ENCODE measurements around the gene INHBA. TPM values are rescaled to one million over a fixed set of nuclear protein-coding genes. Genes with fewer than 3 reads are reported as not detected.

INHBA gene
- total RNA-seq, 1 experiment from 2014 or later, result 1.7 TPM

DNA sequence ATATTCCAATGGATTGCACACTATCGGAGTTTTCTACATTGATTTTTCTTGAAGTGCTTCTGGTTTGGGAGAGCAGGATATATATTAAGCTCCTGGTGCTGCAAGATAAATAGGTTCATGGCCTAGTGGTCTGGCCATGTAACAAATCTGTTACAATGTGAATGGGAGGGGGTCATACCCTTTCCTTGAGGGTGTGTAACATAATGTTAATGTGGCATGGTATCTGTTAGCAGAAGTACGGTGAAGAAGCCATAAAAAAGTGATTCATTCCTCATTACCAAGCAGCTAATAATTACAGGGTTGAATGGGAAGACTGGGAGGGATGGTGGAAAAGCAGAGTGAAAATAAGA, 61.2 kb downstream of the INHBA start:
- no peak overlapping the region for H3K27ac Mint-ChIP-seq
- no peak overlapping the region for H2AK5ac ChIP-seq (ENCODE audit: insufficient read length, low read length)
- H2AFZ ChIP-seq (ENCODE audit: low read length), result no peak overlapping the region
- H4K20me1 ChIP-seq (ENCODE audit: control insufficient read depth, insufficient read depth, insufficient read length), result no peaks in the 10 kb centered on the region
- no peak overlapping the region for H3K27ac ChIP-seq (ENCODE audit: insufficient read length, low read depth, low read length)
- no peak overlapping the region for H4K5ac ChIP-seq (ENCODE audit: insufficient read length, low read depth, low read length)
- DNase-seq, result no peak
- H3K79me1 ChIP-seq (ENCODE audit: insufficient read depth, low read depth, low read length, poor library complexity, severe bottlenecking), result no peaks in the 10 kb centered on the region
- no peaks in the 10 kb centered on the region for H3K23me2 ChIP-seq (ENCODE audit: insufficient read length, low read depth, low read length, poor library complexity, severe bottlenecking)
- H3K27me3 Mint-ChIP-seq (ENCODE audit: low read depth), result no peaks in the 10 kb centered on the region
- H3K4me1 ChIP-seq (ENCODE audit: insufficient read depth, low read length), result no peaks in the 10 kb centered on the region; the same call in 1 of the 2 replicates
- no peak overlapping the region for H2BK12ac ChIP-seq (ENCODE audit: insufficient read length, low read depth, low read length)
- H3K18ac ChIP-seq (ENCODE audit: insufficient read length, low read depth, low read length), result no peak overlapping the region
- no peak overlapping the region for H4K91ac ChIP-seq (ENCODE audit: insufficient read length, low read depth, low read length)
- H3K4me1 Mint-ChIP-seq, result peaks cover 9 to 12% of the 10 kb centered on the region in 2 experiments
- H3K36me3 Mint-ChIP-seq (ENCODE audit: insufficient read depth in 1 of 3, low read depth in 3 of 3), result peaks cover 0 to 7% (median 3%) of the 10 kb centered on the region in 3 experiments; a peak in 3 of 7 replicates
- no peak overlapping the region for H3K14ac ChIP-seq (ENCODE audit: insufficient read depth, low read length)
- no peaks in the 10 kb centered on the region for H3K9me3 ChIP-seq (ENCODE audit: control insufficient read depth, low read depth, low read length)
- no peaks in the 10 kb centered on the region for H3K27me3 ChIP-seq (ENCODE audit: insufficient read depth, low read length)
- H3K23ac ChIP-seq (ENCODE audit: insufficient read length, low read depth, low read length), result no peak overlapping the region
- no CpG with 5 or more reads among the region's 2 CpGs for WGBS (ENCODE audit: extremely low coverage, insufficient read length, low lambda C conversion rate)
- TF ChIP-seq, protein P1, sequence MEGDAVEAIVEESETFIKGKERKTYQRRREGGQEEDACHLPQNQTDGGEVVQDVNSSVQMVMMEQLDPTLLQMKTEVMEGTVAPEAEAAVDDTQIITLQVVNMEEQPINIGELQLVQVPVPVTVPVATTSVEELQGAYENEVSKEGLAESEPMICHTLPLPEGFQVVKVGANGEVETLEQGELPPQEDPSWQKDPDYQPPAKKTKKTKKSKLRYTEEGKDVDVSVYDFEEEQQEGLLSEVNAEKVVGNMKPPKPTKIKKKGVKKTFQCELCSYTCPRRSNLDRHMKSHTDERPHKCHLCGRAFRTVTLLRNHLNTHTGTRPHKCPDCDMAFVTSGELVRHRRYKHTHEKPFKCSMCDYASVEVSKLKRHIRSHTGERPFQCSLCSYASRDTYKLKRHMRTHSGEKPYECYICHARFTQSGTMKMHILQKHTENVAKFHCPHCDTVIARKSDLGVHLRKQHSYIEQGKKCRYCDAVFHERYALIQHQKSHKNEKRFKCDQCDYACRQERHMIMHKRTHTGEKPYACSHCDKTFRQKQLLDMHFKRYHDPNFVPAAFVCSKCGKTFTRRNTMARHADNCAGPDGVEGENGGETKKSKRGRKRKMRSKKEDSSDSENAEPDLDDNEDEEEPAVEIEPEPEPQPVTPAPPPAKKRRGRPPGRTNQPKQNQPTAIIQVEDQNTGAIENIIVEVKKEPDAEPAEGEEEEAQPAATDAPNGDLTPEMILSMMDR (conservative IDR thresholded peaks at IDR 0.05), result no peak
- no peak overlapping the region for H3K4me3 Mint-ChIP-seq
- H3T11ph ChIP-seq (ENCODE audit: low read length), result no peak overlapping the region
- no peak overlapping the region for H2BK5ac ChIP-seq (ENCODE audit: insufficient read length, low read length)
- no peak overlapping the region for H4K8ac ChIP-seq (replicated peaks; ENCODE audit: insufficient read length, low read depth, low read length)
- no peak overlapping the region for H3K9ac ChIP-seq (ENCODE audit: extremely low read depth, insufficient read length, low read length)
- H3K79me2 ChIP-seq (ENCODE audit: insufficient read depth, low read length), result no peaks in the 10 kb centered on the region
- H3K9me3 Mint-ChIP-seq, result no peaks in the 10 kb centered on the region; a peak in 4 of 5 replicates
- no peak overlapping the region for H3K4ac ChIP-seq (ENCODE audit: low read depth, low read length)
- no peak overlapping the region for H3K56ac ChIP-seq (ENCODE audit: insufficient read length, low read depth, low read length)
- no peak overlapping the region for H2BK20ac ChIP-seq (ENCODE audit: low read depth, low read length, poor library complexity, severe bottlenecking)
- no peak overlapping the region for H2BK120ac ChIP-seq (ENCODE audit: low read depth, low read length, poor library complexity, severe bottlenecking)
- no peak overlapping the region for H3K4me2 ChIP-seq (ENCODE audit: insufficient read depth, insufficient read length, low read length)
- H2BK15ac ChIP-seq (ENCODE audit: low read depth, low read length), result no peak overlapping the region
